ENCODE measurements around the gene LMTK3.
A peak's percentile ranks its signal among the peaks of the same experiment; 100 is the strongest.
"Not testable (repeated sequence)": the region's sequence is repeated elsewhere in the genome, so short reads cannot be mapped to it uniquely, and the experiment has no call there.

The LMTK3 gene

GRCh38 chr19:48540110-48540509 lies 28.5 kb upstream of the LMTK3 start:
- H3K4me3 ChIP-seq (ENCODE audit: low read depth, low read length): no peak overlapping the region
- DNase-seq (ENCODE audit: low read depth): no peak

- DNase-seq (ENCODE audit: low read depth): peak; percentile 23
- H3K4me3 ChIP-seq (ENCODE audit: low read depth, low read length): no peak overlapping the region
These were observed 28.0 kb upstream of the LMTK3 start for GRCh38 chr19:48539503-48540096.

GRCh38 chr19:48538057-48538456 lies 26.4 kb upstream of the LMTK3 start:
- not testable (repeated sequence) for H3K4me3 ChIP-seq (ENCODE audit: low read depth, low read length)

GRCh38 chr19:48537541-48537940 lies 25.9 kb upstream of the LMTK3 start:
- no peak overlapping the region for H3K4me3 ChIP-seq (ENCODE audit: low read depth, low read length)
- no peak for DNase-seq (ENCODE audit: low read depth)

More at GRCh38 chr19:48538057-48538456, 26.4 kb upstream of the LMTK3 start:
- not testable (repeated sequence) for DNase-seq (ENCODE audit: low read depth)

- DNase-seq (ENCODE audit: low read depth): no peak
- H3K4me3 ChIP-seq (ENCODE audit: low read depth, low read length): no peak overlapping the region
These were observed 22.1 kb upstream of the LMTK3 start for GRCh38 chr19:48533770-48534169.

- DNase-seq (ENCODE audit: low read depth): no peak
- H3K4me3 ChIP-seq (ENCODE audit: low read depth, low read length): no peak overlapping the region
These were observed 19.1 kb upstream of the LMTK3 start for GRCh38 chr19:48530770-48531169.

- no peak overlapping the region for H3K4me3 ChIP-seq (ENCODE audit: low read depth, low read length)
- DNase-seq (ENCODE audit: low read depth): no peak
These were observed 18.6 kb upstream of the LMTK3 start for GRCh38 chr19:48530066-48530720.

- no peak overlapping the region for H3K4me3 ChIP-seq (ENCODE audit: low read depth, low read length)
- DNase-seq (ENCODE audit: low read depth): no peak
These were observed 17.5 kb upstream of the LMTK3 start for GRCh38 chr19:48529156-48529555.

- no peak overlapping the region for H3K4me3 ChIP-seq (ENCODE audit: low read depth, low read length)
- no peak for DNase-seq (ENCODE audit: low read depth)
These were observed 13.1 kb upstream of the LMTK3 start for GRCh38 chr19:48524732-48525131.

- no peak for DNase-seq (ENCODE audit: low read depth)
- H3K4me3 ChIP-seq (ENCODE audit: low read depth, low read length): no peak overlapping the region
These were observed 12.6 kb upstream of the LMTK3 start for GRCh38 chr19:48524221-48524620.

GRCh38 chr19:48520134-48520533 lies 8.5 kb upstream of the LMTK3 start:
- no peak for DNase-seq (ENCODE audit: low read depth)
- no peak overlapping the region for H3K4me3 ChIP-seq (ENCODE audit: low read depth, low read length)

GRCh38 chr19:48519426-48519825 lies 7.8 kb upstream of the LMTK3 start:
- not testable (repeated sequence) for H3K4me3 ChIP-seq (ENCODE audit: low read depth, low read length); DNase-seq (ENCODE audit: low read depth)

- DNase-seq (ENCODE audit: low read depth): no peak
- H3K4me3 ChIP-seq (ENCODE audit: low read depth, low read length): no peak overlapping the region
These were observed 6.6 kb upstream of the LMTK3 start for GRCh38 chr19:48518207-48518606.

GRCh38 chr19:48516536-48516935 lies 4.9 kb upstream of the LMTK3 start:
- H3K4me3 ChIP-seq (ENCODE audit: low read depth, low read length): no peak overlapping the region
- DNase-seq (ENCODE audit: low read depth): no peak

GRCh38 chr19:48514123-48514458 lies 2.5 kb upstream of the LMTK3 start:
- H3K4me3 ChIP-seq (ENCODE audit: low read depth, low read length): no peak overlapping the region
- DNase-seq (ENCODE audit: low read depth): no peak

- peak overlapping the region; percentile 60 for H3K4me3 ChIP-seq (ENCODE audit: low read depth, low read length)
- no peak for DNase-seq (ENCODE audit: low read depth)
These were observed 1.9 kb upstream of the LMTK3 start for GRCh38 chr19:48513289-48514122.

- DNase-seq (ENCODE audit: low read depth): no peak
- no peak overlapping the region for H3K4me3 ChIP-seq (ENCODE audit: low read depth, low read length)
These were observed 1.1 kb upstream of the LMTK3 start for GRCh38 chr19:48512504-48513288.

GRCh38 chr19:48511321-48511731 lies 309 bp downstream of the LMTK3 start:
- peak overlapping the region; percentile 36 for H3K4me3 ChIP-seq (ENCODE audit: low read depth, low read length)

GRCh38 chr19:48510421-48511268 lies 990 bp downstream of the LMTK3 start:
- no peak for DNase-seq (ENCODE audit: low read depth)

More at GRCh38 chr19:48511321-48511731, 309 bp downstream of the LMTK3 start:
- DNase-seq (ENCODE audit: low read depth): no peak

More at GRCh38 chr19:48510421-48511268, 990 bp downstream of the LMTK3 start:
- peak overlapping the region; percentile 36 for H3K4me3 ChIP-seq (ENCODE audit: low read depth, low read length)
